ENCODE results near the gene GYPB.
"Not testable (repeated sequence)": the region's sequence is repeated elsewhere in the genome, so short reads cannot be mapped to it uniquely, and the experiment has no call there.

Gene GYPB

GRCh38 chr4:143996193-143996592 lies 23.0 kb downstream of the GYPB start:
- not testable (repeated sequence) for H3K9me3 ChIP-seq (ENCODE audit: insufficient read depth, low read depth, low read length); H2BK12ac ChIP-seq (ENCODE audit: low read length); H2AK5ac ChIP-seq (ENCODE audit: low read length); H3K79me1 ChIP-seq (ENCODE audit: low read length); H3K18ac ChIP-seq (ENCODE audit: low read length); H4K8ac ChIP-seq (ENCODE audit: low read depth, low read length); H2BK120ac ChIP-seq (ENCODE audit: insufficient read depth, low read length, poor library complexity); H3K27ac ChIP-seq (ENCODE audit: low read depth, low read length); H4K91ac ChIP-seq (ENCODE audit: low read depth, low read length); H2AFZ ChIP-seq (ENCODE audit: insufficient read depth, low read length, poor library complexity); H3K79me2 ChIP-seq (ENCODE audit: control insufficient read depth, insufficient read depth, low read length, poor library complexity); H2BK5ac ChIP-seq (ENCODE audit: low read depth, low read length, poor library complexity); H3K36me3 ChIP-seq (ENCODE audit: control insufficient read depth in 1 of 2, insufficient read depth in 2 of 2, low read length in 2 of 2); H3K4me3 ChIP-seq (ENCODE audit: low read depth, low read length); DNase-seq; H3K4me1 ChIP-seq (ENCODE audit: control insufficient read depth in 1 of 2, insufficient read depth in 2 of 2, low read length in 2 of 2); H4K12ac ChIP-seq (ENCODE audit: low read depth, low read length); H3K27me3 ChIP-seq (ENCODE audit: insufficient read depth, low read length); H3K14ac ChIP-seq (ENCODE audit: low read length); H3K23ac ChIP-seq (ENCODE audit: low read length); H3K4ac ChIP-seq (ENCODE audit: low read depth, low read length); H3K4me2 ChIP-seq (ENCODE audit: low read length); H3K9ac ChIP-seq (ENCODE audit: low read length)
- no CpG with 5 or more reads among the region's 4 CpGs for WGBS (ENCODE audit: extremely low coverage, insufficient coverage, insufficient read length)

- H3K4me2 ChIP-seq (ENCODE audit: low read length); H3K14ac ChIP-seq (ENCODE audit: low read length); H2AK5ac ChIP-seq (ENCODE audit: low read length); H3K4ac ChIP-seq (ENCODE audit: low read depth, low read length); H2BK120ac ChIP-seq (ENCODE audit: insufficient read depth, low read length, poor library complexity); H2AFZ ChIP-seq (ENCODE audit: insufficient read depth, low read length, poor library complexity); DNase-seq; H3K79me2 ChIP-seq (ENCODE audit: control insufficient read depth, insufficient read depth, low read length, poor library complexity); H2BK5ac ChIP-seq (ENCODE audit: low read depth, low read length, poor library complexity); H3K9ac ChIP-seq (ENCODE audit: low read length); H3K9me3 ChIP-seq (ENCODE audit: insufficient read depth, low read depth, low read length); H3K27ac ChIP-seq (ENCODE audit: low read depth, low read length); H4K91ac ChIP-seq (ENCODE audit: low read depth, low read length); H3K4me3 ChIP-seq (ENCODE audit: low read depth, low read length); H3K27me3 ChIP-seq (ENCODE audit: insufficient read depth, low read length); H3K23ac ChIP-seq (ENCODE audit: low read length); H3K79me1 ChIP-seq (ENCODE audit: low read length); H3K4me1 ChIP-seq (ENCODE audit: control insufficient read depth in 1 of 2, insufficient read depth in 2 of 2, low read length in 2 of 2); H3K18ac ChIP-seq (ENCODE audit: low read length); H2BK12ac ChIP-seq (ENCODE audit: low read length); H4K8ac ChIP-seq (ENCODE audit: low read depth, low read length); H4K12ac ChIP-seq (ENCODE audit: low read depth, low read length); H3K36me3 ChIP-seq (ENCODE audit: control insufficient read depth in 1 of 2, insufficient read depth in 2 of 2, low read length in 2 of 2): not testable (repeated sequence)
- no CpG with 5 or more reads among the region's 1 CpG for WGBS (ENCODE audit: extremely low coverage, insufficient coverage, insufficient read length)
Measured at GRCh38 chr4:143991761-143992160, 27.4 kb downstream of the GYPB start.

DNA sequence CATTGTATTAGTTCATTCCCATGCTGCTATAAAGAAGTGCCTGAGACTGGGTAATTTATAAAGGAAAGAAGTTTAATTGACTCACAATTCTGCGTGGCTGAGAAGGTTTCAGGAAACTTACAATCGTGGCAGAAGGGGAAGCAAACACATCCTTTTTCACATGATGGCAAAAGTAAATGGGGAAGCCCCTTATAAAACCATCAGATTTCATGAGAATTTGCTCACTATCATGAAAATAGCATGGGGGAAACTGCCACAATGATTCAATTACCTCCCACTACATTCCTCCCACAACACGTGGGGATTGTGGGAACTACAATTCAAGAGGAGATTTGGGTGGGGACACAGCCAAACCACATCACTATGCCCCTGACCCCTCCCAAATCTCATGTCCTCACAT lies 28.5 kb downstream of the GYPB start:
- H3K4me2 ChIP-seq (ENCODE audit: low read length); H3K27me3 ChIP-seq (ENCODE audit: insufficient read depth, low read length); H2AK5ac ChIP-seq (ENCODE audit: low read length); H3K27ac ChIP-seq (ENCODE audit: low read depth, low read length); H2AFZ ChIP-seq (ENCODE audit: insufficient read depth, low read length, poor library complexity); DNase-seq; H4K8ac ChIP-seq (ENCODE audit: low read depth, low read length); H3K4ac ChIP-seq (ENCODE audit: low read depth, low read length); H3K4me1 ChIP-seq (ENCODE audit: control insufficient read depth in 1 of 2, insufficient read depth in 2 of 2, low read length in 2 of 2); H3K79me2 ChIP-seq (ENCODE audit: control insufficient read depth, insufficient read depth, low read length, poor library complexity); H3K36me3 ChIP-seq (ENCODE audit: control insufficient read depth in 1 of 2, insufficient read depth in 2 of 2, low read length in 2 of 2); H2BK5ac ChIP-seq (ENCODE audit: low read depth, low read length, poor library complexity); H3K9me3 ChIP-seq (ENCODE audit: insufficient read depth, low read depth, low read length); H3K14ac ChIP-seq (ENCODE audit: low read length); H2BK120ac ChIP-seq (ENCODE audit: insufficient read depth, low read length, poor library complexity); H4K91ac ChIP-seq (ENCODE audit: low read depth, low read length); H3K4me3 ChIP-seq (ENCODE audit: low read depth, low read length); H4K12ac ChIP-seq (ENCODE audit: low read depth, low read length); H3K79me1 ChIP-seq (ENCODE audit: low read length); H3K9ac ChIP-seq (ENCODE audit: low read length); H2BK12ac ChIP-seq (ENCODE audit: low read length); H3K18ac ChIP-seq (ENCODE audit: low read length); H3K23ac ChIP-seq (ENCODE audit: low read length): not testable (repeated sequence)
- WGBS (ENCODE audit: extremely low coverage, insufficient coverage, insufficient read length) = no CpG with 5 or more reads among the region's 3 CpGs

DNA sequence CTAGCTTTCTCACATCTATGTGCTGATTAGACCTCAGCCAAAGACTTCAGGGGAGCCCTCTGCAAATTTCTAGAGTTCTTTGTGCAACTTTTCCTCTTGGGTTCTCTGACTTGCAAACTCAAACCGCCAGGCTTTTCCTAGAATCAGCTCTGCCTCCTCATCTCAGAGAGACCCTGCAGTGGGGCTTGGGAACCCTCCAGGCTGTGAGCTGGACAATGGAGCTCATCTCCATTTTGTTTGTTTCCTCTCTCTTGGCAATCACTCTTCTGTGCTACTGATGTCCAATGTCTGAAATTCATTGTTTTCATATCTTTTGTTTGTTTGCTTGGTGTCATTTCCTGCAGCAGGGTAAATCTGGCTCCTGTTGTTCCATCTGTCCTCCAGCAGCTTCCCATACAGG lies 33.0 kb downstream of the GYPB start:
- no peaks in the 10 kb centered on the region for H3K9me3 ChIP-seq (ENCODE audit: insufficient read depth, low read depth, low read length)
- H3K79me2 ChIP-seq (ENCODE audit: control insufficient read depth, insufficient read depth, low read length, poor library complexity) = no peaks in the 10 kb centered on the region
- no peak overlapping the region for H3K4ac ChIP-seq (ENCODE audit: low read depth, low read length)
- no peaks in the 10 kb centered on the region for H3K36me3 ChIP-seq (ENCODE audit: control insufficient read depth in 1 of 2, insufficient read depth in 2 of 2, low read length in 2 of 2)
- H3K18ac ChIP-seq (ENCODE audit: low read length) = no peak overlapping the region
- no peak overlapping the region for H4K91ac ChIP-seq (ENCODE audit: low read depth, low read length)
- no peaks in the 10 kb centered on the region for H3K79me1 ChIP-seq (ENCODE audit: low read length)
- no peak overlapping the region for H4K8ac ChIP-seq (ENCODE audit: low read depth, low read length)
- H2BK120ac ChIP-seq (ENCODE audit: insufficient read depth, low read length, poor library complexity) = no peak overlapping the region
- no peak overlapping the region for H3K4me2 ChIP-seq (ENCODE audit: low read length)
- H2BK5ac ChIP-seq (ENCODE audit: low read depth, low read length, poor library complexity) = no peak overlapping the region
- H3K4me1 ChIP-seq (ENCODE audit: control insufficient read depth in 1 of 2, insufficient read depth in 2 of 2, low read length in 2 of 2) = no peaks in the 10 kb centered on the region
- H3K23ac ChIP-seq (ENCODE audit: low read length) = no peak overlapping the region
- H3K14ac ChIP-seq (ENCODE audit: low read length) = no peak overlapping the region
- H3K27ac ChIP-seq (ENCODE audit: low read depth, low read length) = no peak overlapping the region
- no peak for DNase-seq
- H3K27me3 ChIP-seq (ENCODE audit: insufficient read depth, low read length) = no peaks in the 10 kb centered on the region
- no peak overlapping the region for H2AFZ ChIP-seq (ENCODE audit: insufficient read depth, low read length, poor library complexity)
- no CpG with 5 or more reads among the region's 1 CpG for WGBS (ENCODE audit: extremely low coverage, insufficient coverage, insufficient read length)
- no peak overlapping the region for H2AK5ac ChIP-seq (ENCODE audit: low read length)
- H3K4me3 ChIP-seq (ENCODE audit: low read depth, low read length) = no peak overlapping the region
- H2BK12ac ChIP-seq (ENCODE audit: low read length) = no peak overlapping the region
- H4K12ac ChIP-seq (ENCODE audit: low read depth, low read length) = no peak overlapping the region
- H3K9ac ChIP-seq (ENCODE audit: low read length) = no peak overlapping the region
